GM06990 (cell line): ENCODE results near the gene CDH4.

Source experiments
- DNase-seq: peaks from one replicate; pipeline ENCODE4 v3.0.0-alpha.2; 2011; ENCODE audit not compliant: insufficient read length; ENCODE audit errors: extremely low read depth
- H3K27me3 ChIP-seq: replicated peaks from 2 replicates; pipeline ENCODE4 v1.6.0; 2011; ENCODE audit warnings: low read length; ENCODE audit not compliant: control insufficient read depth, insufficient read depth
- H3K36me3 ChIP-seq: 2 replicates; pipeline ENCODE4 v1.5.1; 2011; ENCODE audit warnings: low read length; ENCODE audit not compliant: control insufficient read depth, insufficient read depth
- H3K4me3 ChIP-seq: replicated peaks from 2 replicates; pipeline ENCODE4 v1.5.1; 2011; ENCODE audit warnings: low read depth, mild to moderate bottlenecking, control low read depth, low read length
- CTCF ChIP-seq: IDR thresholded peaks from 2 replicates; pipeline ENCODE4 v1.5.1; 2011; ENCODE audit warnings: low read length, control low read depth, mild to moderate bottlenecking, inconsistent platforms; ENCODE audit not compliant: insufficient read depth, poor library complexity, severe bottlenecking

Gene CDH4

GRCh38 chr20:61874421-61875068 is 622.5 kb downstream of the CDH4 start:
- TF ChIP-seq CTCF = no peak
- no peaks in the 10 kb centered on the region for H3K27me3 ChIP-seq
- no peak for DNase-seq

GRCh38 chr20:61875221-61875885 is 623.3 kb downstream of the CDH4 start:
- H3K27me3 ChIP-seq = no peaks in the 10 kb centered on the region
- no peak for TF ChIP-seq CTCF
- DNase-seq = no peak
- H3K4me3 ChIP-seq = no peak overlapping the region
- H3K36me3 ChIP-seq = no peaks in the 10 kb centered on the region

More at GRCh38 chr20:61874421-61875068, 622.5 kb downstream of the CDH4 start:
- no peaks in the 10 kb centered on the region for H3K36me3 ChIP-seq
- no peak overlapping the region for H3K4me3 ChIP-seq

- no peak for DNase-seq
- H3K27me3 ChIP-seq = no peaks in the 10 kb centered on the region
- H3K4me3 ChIP-seq = no peak overlapping the region
- no peaks in the 10 kb centered on the region for H3K36me3 ChIP-seq
- no peak for TF ChIP-seq CTCF
Observed at GRCh38 chr20:61875996-61876395, 623.9 kb downstream of the CDH4 start.

- Histone ChIP-seq H3K27me3 (no peaks in the 10 kb centered on the region), H3K36me3 (no peaks in the 10 kb centered on the region), H3K4me3 (no peak overlapping the region)
- TF ChIP-seq CTCF = no peak
- no peak for DNase-seq
Observed at GRCh38 chr20:61876952-61877728, 625.1 kb downstream of the CDH4 start.

- no peaks in the 10 kb centered on the region for H3K27me3 ChIP-seq
- no peaks in the 10 kb centered on the region for H3K36me3 ChIP-seq
- no peak for TF ChIP-seq CTCF
- DNase-seq = no peak
- no peak overlapping the region for H3K4me3 ChIP-seq
Observed at GRCh38 chr20:61877776-61878477, 625.9 kb downstream of the CDH4 start.
